Neuron (in vitro differentiated cells): Measurements from ENCODE around the gene EFHC1.

Experiments
- H2AFZ ChIP-seq: one replicate; pipeline ENCODE4 v1.6.1; 2013; ENCODE audit warnings: low read depth, mild to moderate bottlenecking, inconsistent platforms, low read length, moderate library complexity
- H3K27me3 ChIP-seq: one replicate; pipeline ENCODE4 v1.6.1; 2013; ENCODE audit warnings: low read length; ENCODE audit not compliant: insufficient read depth
- H3K36me3 ChIP-seq: one replicate; pipeline ENCODE4 v1.6.1; 2013; ENCODE audit warnings: low read length; ENCODE audit not compliant: insufficient read depth
- H3K4me1 ChIP-seq: one replicate; pipeline ENCODE4 v1.6.1; 2013; ENCODE audit warnings: low read length; ENCODE audit not compliant: insufficient read depth
- H3K4me3 ChIP-seq: 2 replicates; pipeline ENCODE4 v1.5.1; 2013; ENCODE audit warnings: mild to moderate bottlenecking, low read length, moderate library complexity
- H3K9me3 ChIP-seq: one replicate; pipeline ENCODE4 v1.6.1; 2013; ENCODE audit warnings: low read length

Gene EFHC1

GRCh38 chr6:52407467-52407866 is 12.7 kb upstream of the EFHC1 start:
- Histone ChIP-seq H3K36me3 (peaks cover 14% of the 10 kb centered on the region), H3K4me3 (no peak overlapping the region), H3K4me1 (no peaks in the 10 kb centered on the region), H3K27me3 (no peaks in the 10 kb centered on the region), H3K9me3 (peaks cover 4% of the 10 kb centered on the region), H2AFZ (no peak overlapping the region)

GRCh38 chr6:52409499-52409898 is 10.6 kb upstream of the EFHC1 start:
- Histone ChIP-seq H3K27me3 (no peaks in the 10 kb centered on the region), H3K9me3 (no peaks in the 10 kb centered on the region), H3K4me3 (no peak overlapping the region), H3K36me3 (peaks cover 3% of the 10 kb centered on the region), H3K4me1 (no peaks in the 10 kb centered on the region), H2AFZ (no peak overlapping the region)

DNA sequence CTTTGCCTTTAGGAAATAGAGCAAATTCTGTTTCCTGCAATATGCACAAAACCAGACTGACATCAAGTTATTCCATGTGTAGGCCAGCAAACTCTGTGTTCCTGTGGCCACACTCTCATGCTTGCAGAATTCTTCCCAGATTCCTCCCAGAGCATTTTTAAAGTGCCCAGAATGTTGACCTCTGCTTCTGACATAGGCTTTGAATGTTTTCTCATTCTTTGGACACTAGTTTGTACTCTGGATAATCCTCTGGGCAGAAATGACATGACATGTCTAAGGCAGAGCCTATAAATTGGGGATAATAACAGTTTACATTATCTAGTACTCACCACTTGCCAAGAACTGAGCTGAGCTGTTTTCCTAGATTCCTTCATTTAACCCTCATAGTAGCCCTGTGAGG is 9.2 kb upstream of the EFHC1 start:
- Histone ChIP-seq H3K9me3 (no peaks in the 10 kb centered on the region), H3K36me3 (no peaks in the 10 kb centered on the region), H3K27me3 (no peaks in the 10 kb centered on the region), H3K4me3 (no peak overlapping the region), H2AFZ (no peak overlapping the region), H3K4me1 (no peaks in the 10 kb centered on the region)

DNA sequence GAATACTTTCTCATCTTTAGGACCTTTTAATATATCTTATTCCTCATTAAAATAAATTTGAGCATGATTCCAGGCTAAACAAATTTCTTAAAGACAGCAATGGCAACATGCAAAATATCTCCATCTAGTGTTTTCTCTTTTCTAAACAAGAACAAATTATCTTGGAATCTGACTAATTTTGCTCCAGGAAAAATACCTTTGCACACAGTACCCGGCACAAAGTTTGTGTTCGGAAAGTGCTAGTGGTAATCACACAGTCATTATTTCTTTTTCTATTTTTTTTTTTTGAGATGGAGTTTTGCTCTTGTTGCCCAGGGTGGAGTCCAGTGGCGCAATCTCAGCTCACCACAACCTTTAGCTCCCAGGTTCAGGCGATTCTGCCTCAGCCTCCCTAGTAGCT is 8.2 kb upstream of the EFHC1 start:
- Histone ChIP-seq H3K36me3 (no peaks in the 10 kb centered on the region), H3K4me1 (no peaks in the 10 kb centered on the region), H3K9me3 (no peaks in the 10 kb centered on the region), H3K27me3 (no peaks in the 10 kb centered on the region), H3K4me3 (no peak overlapping the region), H2AFZ (no peak overlapping the region)

DNA sequence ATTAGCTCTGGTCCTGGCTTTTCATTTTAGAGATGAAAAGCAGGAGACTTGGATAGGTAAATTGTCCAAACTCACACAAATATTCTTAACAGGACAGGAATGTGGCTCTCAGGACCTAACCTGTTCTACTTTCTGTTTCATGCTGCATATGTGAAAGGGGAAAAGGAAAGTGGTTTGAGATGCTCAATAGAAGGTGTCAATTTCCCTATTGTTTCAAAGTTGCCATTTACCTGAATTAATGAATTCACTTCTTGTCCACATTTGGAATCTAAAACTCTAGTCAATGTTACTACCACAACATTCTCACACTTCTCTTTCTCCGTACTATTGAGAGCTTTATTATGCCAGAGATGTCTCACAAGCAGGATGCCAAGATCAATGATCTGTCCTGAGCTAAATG is 4.8 kb upstream of the EFHC1 start:
- H3K36me3 ChIP-seq: no peaks in the 10 kb centered on the region
- H3K27me3 ChIP-seq: no peaks in the 10 kb centered on the region
- H3K4me3 ChIP-seq: no peak overlapping the region
- peaks cover 9% of the 10 kb centered on the region for H3K4me1 ChIP-seq
- no peak overlapping the region for H2AFZ ChIP-seq
- H3K9me3 ChIP-seq: no peaks in the 10 kb centered on the region

DNA sequence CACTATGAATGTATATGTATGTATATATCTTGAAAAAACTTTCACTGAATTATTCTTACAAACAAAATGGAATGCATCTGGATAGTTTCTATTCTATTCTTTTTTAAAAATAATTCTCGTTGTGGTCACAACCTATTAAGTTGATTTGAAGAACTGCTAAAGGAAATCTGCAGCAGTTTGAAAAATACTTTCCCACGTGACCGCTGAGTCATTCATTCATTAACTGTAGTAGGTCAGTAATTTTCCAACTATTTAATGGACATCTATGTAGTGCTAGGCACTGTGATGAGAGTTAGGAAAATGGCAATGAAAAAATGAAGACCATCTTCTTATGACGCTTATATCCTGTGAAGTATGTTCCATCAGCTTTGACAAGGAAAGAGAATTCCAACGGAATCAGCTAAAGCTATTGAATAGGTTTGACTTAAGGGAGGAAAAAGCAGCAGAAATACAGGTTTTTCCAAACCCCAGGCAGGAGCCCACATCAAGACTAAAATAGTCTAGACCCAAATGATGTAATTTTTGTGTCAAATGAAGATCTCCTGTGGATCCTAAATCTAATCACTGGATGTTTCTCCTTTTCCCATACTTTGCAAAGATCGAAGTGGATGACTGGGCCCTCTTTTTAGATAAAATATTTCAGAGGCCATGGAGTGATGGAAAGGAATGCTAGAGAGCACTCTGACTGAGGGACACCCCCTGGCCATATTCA is 4.1 kb upstream of the EFHC1 start:
- Histone ChIP-seq H3K27me3 (no peaks in the 10 kb centered on the region), H2AFZ (no peak overlapping the region), H3K4me1 (peaks cover 9% of the 10 kb centered on the region), H3K4me3 (no peak overlapping the region), H3K36me3 (no peaks in the 10 kb centered on the region), H3K9me3 (no peaks in the 10 kb centered on the region)

- Histone ChIP-seq H2AFZ (no peak overlapping the region), H3K4me3 (no peak overlapping the region), H3K27me3 (no peaks in the 10 kb centered on the region), H3K9me3 (no peaks in the 10 kb centered on the region), H3K36me3 (no peaks in the 10 kb centered on the region), H3K4me1 (peaks cover 12% of the 10 kb centered on the region)
Measured at GRCh38 chr6:52416629-52417151, 3.5 kb upstream of the EFHC1 start.

DNA sequence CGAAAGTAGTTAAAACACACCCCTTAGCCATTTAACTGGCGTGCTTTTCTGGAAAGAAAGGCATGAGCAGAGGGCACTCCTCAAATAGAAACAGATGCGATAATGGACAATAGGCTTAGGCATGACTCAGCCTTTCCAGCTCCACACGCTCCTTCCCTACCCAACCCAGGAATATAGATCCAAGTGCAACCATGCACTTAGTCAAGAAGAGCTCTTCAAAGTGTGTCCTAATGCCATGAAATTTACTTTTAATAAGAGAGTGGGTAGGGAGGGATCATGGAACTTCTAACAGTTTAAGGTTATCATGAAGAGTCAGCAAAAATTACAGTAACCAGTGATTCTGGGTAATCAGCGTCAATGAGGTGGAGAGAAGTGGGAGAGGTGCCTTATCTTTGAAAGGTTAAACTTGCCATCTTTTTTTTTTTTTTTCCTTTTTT is 2.4 kb upstream of the EFHC1 start:
- Histone ChIP-seq H2AFZ (no peak overlapping the region), H3K27me3 (no peaks in the 10 kb centered on the region), H3K36me3 (no peaks in the 10 kb centered on the region), H3K9me3 (no peaks in the 10 kb centered on the region), H3K4me1 (peaks cover 12% of the 10 kb centered on the region), H3K4me3 (no peak overlapping the region)

DNA sequence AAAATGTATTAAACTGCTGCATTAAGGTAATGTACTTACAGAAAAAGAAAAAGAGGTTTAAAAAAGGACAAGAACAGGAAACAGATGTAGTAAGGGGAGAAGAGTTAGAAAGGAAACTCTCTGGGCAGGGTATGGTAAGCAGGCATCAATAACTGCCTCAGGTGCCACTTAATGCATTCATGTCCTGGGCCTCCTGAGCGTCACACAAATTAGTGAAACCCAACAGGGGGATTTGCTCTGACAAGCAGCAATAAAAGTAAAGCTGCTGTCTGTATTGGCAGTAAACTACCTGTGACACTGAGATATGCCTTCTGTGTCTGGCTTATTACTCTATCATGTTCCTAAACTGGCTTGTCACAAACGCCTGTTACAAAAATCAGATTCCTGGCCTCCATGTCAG is 1.5 kb upstream of the EFHC1 start:
- no peaks in the 10 kb centered on the region for H3K36me3 ChIP-seq
- H3K27me3 ChIP-seq: no peaks in the 10 kb centered on the region
- peaks cover 14% of the 10 kb centered on the region for H3K4me1 ChIP-seq
- no peaks in the 10 kb centered on the region for H3K9me3 ChIP-seq
- no peak overlapping the region for H2AFZ ChIP-seq
- H3K4me3 ChIP-seq: no peak overlapping the region

GRCh38 chr6:52420668-52421358 is 671 bp downstream of the EFHC1 start:
- peak overlapping the region; percentile 53 for H2AFZ ChIP-seq
- H3K9me3 ChIP-seq: no peaks in the 10 kb centered on the region
- H3K4me3 ChIP-seq: peak overlapping the region; percentile 68
- no peaks in the 10 kb centered on the region for H3K27me3 ChIP-seq
- peaks cover 21% of the 10 kb centered on the region for H3K4me1 ChIP-seq
- peaks cover 8% of the 10 kb centered on the region for H3K36me3 ChIP-seq

DNA sequence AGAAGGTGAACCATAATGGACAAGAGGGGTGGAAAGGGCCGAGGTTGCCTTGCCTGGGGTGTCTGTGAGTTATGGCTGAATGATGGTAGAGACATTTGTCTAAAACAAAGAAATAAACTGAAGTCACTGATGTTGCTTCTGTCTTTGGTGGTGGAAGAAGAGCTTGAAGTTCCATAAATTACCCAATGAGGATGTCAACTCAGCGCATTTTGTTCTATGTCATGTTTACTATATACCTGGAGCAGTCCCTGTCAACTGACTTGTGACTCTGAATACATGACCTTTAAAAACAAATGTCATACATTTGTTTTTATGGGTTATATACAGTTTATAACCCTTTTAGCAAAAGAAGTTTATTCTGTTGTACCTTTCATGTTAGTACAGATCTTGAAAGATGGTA is 2.0 kb downstream of the EFHC1 start:
- no peaks in the 10 kb centered on the region for H3K9me3 ChIP-seq
- H3K36me3 ChIP-seq: peaks cover 16% of the 10 kb centered on the region
- H3K4me3 ChIP-seq: peak overlapping the region; percentile 68
- no peak overlapping the region for H2AFZ ChIP-seq
- H3K4me1 ChIP-seq: peaks cover 21% of the 10 kb centered on the region
- no peaks in the 10 kb centered on the region for H3K27me3 ChIP-seq

DNA sequence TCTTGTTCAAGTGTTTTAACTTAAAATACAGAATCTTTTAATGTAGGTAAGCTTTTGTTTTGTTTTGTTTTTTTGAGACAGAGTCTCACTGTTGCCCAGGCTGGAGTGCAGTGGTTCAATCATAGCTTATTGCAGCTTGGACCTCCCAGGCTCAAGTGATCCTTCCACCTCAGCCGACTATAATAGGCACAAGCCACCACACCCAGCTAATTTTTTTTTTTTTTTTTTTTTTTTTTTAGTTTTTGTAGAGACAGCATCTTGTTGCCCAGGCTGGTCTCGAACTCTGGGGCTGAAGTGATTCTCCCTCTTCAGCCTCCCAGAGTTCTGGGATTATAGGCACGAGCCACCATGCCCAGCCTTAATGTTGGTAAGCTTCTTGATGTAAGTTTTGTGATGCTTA is 3.3 kb downstream of the EFHC1 start:
- H3K27me3 ChIP-seq: no peaks in the 10 kb centered on the region

DNA sequence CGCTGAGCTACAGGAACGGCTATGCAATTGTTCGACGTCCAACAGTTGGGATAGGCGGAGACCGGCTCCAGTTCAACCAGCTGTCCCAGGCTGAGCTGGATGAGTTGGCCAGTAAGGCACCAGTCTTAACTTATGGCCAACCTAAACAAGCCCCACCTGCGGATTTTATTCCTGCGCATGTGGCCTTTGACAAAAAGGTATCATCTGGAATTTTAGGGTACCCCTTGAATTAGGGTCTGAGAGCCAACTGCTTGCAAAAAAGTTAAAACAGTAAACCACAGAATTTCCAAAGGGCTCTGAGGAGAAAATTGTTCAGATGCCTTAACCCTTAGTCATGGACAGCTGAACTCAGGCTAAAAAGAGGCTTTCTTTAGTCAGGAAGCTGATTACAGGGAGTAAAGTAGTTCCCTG is 3.8 kb downstream of the EFHC1 start:
- no peaks in the 10 kb centered on the region for H3K9me3 ChIP-seq

More for the DNA sequence above, 3.3 kb downstream of the EFHC1 start:
- Histone ChIP-seq H3K4me1 (peaks cover 21% of the 10 kb centered on the region), H3K36me3 (peaks cover 18% of the 10 kb centered on the region), H2AFZ (no peak overlapping the region), H3K9me3 (no peaks in the 10 kb centered on the region), H3K4me3 (no peak overlapping the region)

More for the DNA sequence above, 3.8 kb downstream of the EFHC1 start:
- H2AFZ ChIP-seq: no peak overlapping the region
- peaks cover 21% of the 10 kb centered on the region for H3K4me1 ChIP-seq
- no peaks in the 10 kb centered on the region for H3K27me3 ChIP-seq
- peaks cover 18% of the 10 kb centered on the region for H3K36me3 ChIP-seq
- H3K4me3 ChIP-seq: no peak overlapping the region
